GM23248 (cell line): ENCODE results near the gene SKI.

ENCODE experiments used
- EZH2 ChIP-seq: fragments of 200-600 bp; sonication (generic); IDR thresholded peaks from 2 replicates; pipeline ENCODE4 v1.6.1; 2018; ENCODE audit warnings: antibody characterized with exemption, mild to moderate bottlenecking; ENCODE audit not compliant: insufficient read depth, poor library complexity, severe bottlenecking
- EZH2phosphoT487 ChIP-seq: fragments of 200-600 bp; sonication (generic); IDR thresholded peaks from 2 replicates; pipeline ENCODE4 v1.6.1; 2018; ENCODE audit warnings: antibody characterized with exemption, moderate library complexity, mild to moderate bottlenecking, low read depth; ENCODE audit not compliant: insufficient read depth

- TF ChIP-seq EZH2 (no peak), EZH2phosphoT487 (no peak)
Observed at GRCh38 chr1:2253797-2254480, 25.8 kb downstream of the SKI start.
